Stimulated activated CD4-positive, alpha-beta T cell treated with anti-CD3 and anti-CD28 coated beads, TNF-alpha, amount 100 ng/mL, for 4 hours (primary cell): ENCODE measurements around the gene MAPK1.
"Not testable (repeated sequence)": the region's sequence is repeated elsewhere in the genome, so short reads cannot be mapped to it uniquely, and the experiment has no call there.

Experiments used
- DNase-seq, 3 experiments: peaks; one replicate each; pipeline ENCODE4 v3.0.0-alpha.2; 2020; ENCODE audit warnings: low read depth in 3 of 3

MAPK1 gene

GRCh38 chr22:21845558-21846453 is 21.6 kb downstream of the MAPK1 start:
- no peak for DNase-seq

DNA sequence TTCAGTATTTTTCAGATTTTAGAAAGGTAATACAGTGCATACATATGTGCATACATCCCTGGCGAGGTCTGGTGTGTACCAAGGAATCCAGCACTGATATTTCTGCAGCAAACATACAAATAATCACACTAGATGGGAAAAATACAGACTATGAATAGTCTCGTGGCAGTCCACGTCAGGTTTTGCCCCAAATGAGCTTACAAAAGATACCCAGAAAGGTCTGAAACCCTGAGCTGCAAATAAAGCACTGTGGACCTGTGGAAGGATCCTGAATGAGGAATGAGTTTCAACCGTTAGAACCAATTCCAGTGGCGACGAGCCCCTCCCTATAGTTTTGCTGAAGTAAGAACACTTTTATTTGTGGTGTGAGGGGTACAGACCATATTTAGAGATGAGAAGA is 24.5 kb downstream of the MAPK1 start:
- DNase-seq = no peak

DNA sequence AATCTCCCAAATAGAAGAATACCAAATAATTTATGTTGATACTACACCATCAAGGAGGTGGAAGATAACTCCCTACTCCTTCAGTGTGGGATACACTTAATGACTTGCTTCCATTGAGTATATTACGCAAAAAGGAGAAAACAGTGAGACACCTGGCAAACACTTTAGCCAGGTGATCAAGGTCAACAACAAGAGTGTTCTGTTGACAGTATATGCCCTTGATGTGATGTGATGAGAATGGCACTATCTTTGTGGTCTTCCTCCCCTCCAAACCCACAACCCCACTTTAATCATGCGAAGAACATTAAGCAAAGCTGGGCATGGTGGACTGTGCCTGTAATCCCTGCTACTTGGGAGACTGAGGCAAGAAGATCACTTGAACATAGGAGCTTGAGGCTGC is 26.0 kb downstream of the MAPK1 start:
- DNase-seq = no peak

GRCh38 chr22:21840236-21840823 is 27.1 kb downstream of the MAPK1 start:
- no peak for DNase-seq

DNA sequence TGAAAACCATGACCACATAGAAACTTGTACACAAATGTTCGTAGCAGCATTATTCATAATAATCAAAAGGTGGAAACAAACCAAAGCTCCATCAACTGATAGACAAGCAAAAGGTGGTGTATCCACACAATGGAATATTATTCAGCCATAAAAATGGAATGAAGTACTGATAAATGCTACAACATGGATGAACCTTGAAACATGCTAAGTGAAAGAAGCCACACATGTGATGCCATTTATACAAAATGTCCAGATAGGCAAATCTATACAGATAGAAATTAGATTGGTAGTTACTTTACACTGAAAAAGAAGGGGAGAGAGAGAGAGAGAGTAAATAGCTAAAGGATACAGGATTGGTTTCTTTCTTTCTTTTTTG is 27.7 kb downstream of the MAPK1 start:
- DNase-seq = no peak

DNA sequence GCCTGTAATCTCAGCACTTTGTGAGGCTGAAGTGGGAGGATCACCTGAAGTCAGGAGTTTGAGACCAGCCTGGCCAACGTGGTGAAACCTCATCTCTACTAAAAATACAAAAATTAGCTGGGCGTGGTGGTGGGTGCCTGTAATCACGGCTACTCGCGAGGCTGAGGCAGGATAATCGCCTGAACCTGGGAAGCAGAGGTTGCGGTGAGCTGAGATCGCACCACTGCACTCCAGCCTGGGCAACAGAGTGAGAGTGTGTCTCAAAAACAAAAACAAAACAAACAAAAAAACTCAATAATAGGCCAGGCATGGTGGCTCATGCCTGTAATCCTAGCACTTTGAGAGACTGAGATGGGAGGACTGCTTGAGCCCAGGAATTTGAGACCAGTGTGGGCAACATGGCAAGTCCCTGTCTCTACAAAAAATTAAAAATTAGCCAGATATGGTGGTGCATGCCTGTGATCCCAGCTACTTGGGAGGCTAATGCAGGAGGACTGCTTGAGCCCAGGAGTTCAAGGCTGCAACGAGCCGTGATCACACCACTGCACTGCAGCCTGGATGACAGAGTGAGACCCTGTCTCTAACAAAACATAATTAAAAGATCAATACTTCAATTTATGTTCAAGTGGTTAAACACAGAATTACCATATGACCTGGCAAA is 28.2 kb downstream of the MAPK1 start:
- DNase-seq = not testable (repeated sequence)

- DNase-seq = no peak
Measured at GRCh38 chr22:21837248-21837979, 30.0 kb downstream of the MAPK1 start.

GRCh38 chr22:21836486-21836885 is 31.0 kb downstream of the MAPK1 start:
- not testable (repeated sequence) for DNase-seq

GRCh38 chr22:21835378-21835777 is 32.1 kb downstream of the MAPK1 start:
- DNase-seq = no peak

GRCh38 chr22:21834869-21835268 is 32.6 kb downstream of the MAPK1 start:
- DNase-seq = no peak

DNA sequence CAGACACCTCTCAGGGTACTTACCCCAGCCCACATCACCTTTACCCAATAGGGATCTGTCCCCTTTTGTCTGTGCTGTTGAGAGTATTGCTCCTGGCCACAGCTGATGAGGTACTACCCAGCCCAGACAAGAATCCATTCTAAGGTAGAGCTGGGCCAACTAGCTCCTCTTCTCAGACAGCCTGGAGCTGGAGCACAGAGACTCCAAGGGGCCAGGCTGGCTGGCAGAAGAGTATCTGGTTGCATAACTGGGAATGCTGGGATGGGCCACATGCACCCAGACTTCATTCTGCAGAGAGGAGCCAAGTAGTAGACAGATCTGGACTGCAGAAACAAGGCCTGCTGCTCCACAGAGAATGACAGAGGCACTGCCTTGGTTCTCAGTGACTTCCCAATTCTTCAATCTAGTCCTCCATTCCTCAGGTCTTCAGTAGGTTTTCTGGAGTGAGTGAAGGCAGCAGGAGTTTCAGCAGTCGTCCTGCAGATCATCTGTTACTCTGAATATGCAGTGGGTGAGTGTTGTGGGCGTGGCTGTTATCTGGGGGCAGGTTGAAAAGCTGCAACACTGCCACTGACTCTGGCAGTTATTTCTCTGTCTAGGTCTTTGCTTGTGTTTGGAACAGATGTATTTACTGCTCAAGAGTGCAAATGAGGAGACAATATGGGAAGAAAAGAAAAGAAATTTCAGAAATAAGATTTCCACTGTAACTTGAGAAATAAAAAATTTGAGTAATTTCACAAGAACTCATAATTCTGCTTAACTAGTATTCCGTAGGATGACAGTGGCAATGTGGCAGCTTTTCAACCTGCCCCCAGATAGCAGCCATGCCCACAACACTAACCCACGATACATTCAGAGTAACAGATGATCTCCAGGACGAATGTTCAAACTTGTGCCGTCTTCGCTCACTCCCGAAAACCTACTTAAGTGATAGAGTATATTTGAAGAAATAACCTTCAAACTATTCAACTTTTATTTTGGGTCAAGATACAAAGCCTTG is 34.9 kb downstream of the MAPK1 start:
- no peak for DNase-seq

DNA sequence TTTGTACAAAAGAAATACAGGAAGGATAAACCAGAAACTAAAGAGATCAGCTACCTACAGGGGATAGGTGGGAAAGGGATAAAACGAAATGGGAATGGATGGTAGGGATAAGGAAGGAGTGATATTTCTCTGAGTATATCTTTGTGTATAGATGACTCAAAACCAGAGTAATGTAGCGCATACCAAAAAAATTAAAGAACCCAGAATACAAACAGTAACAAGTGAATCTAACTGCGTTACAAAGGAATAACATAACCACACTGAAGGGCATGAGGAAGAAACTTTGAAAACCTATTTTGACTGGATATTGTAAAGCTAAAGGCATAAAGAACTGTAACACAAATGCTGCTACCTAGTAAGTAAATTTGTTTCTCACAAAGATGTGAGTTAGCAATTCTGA is 37.9 kb downstream of the MAPK1 start:
- no peak for DNase-seq

DNA sequence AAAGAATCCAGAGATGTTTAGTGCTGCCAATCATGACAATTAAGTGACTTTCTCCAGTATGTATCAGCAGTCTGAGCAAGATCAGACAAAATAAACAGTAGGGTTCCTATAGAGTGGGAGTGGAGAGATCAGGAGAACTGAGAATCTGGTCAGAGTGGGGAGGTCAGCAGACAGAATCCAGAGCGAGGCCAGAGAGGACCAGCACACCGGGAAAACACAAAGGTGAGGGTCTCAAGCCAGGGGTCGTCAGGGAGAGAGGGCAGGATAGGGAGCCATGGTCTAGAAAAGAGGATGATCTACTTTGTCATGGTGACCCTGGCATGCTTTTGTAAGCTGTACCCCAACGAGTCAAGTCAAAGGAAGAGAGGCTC is 39.2 kb downstream of the MAPK1 start:
- DNase-seq = no peak

- no peak for DNase-seq
Measured at GRCh38 chr22:21827628-21828267, 39.7 kb downstream of the MAPK1 start.

DNA sequence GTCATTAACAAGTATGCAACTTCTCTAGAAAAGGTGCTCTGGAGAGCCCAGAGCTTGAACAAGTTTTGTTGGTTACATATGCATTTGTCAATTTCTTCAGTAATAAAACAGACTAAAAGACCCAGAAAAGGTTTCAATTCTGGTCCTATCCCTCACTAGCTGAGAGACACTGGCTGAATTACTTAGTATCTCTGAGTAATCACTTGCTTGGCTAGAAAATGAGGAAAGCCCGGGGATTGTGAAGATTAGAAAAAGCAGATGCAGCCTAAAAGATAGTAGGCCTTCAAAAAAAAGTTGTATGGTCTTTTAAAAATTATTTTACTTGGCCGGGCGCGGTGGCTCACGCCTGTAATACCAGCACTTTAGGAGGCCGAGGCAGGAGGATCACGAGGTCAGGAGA is 41.2 kb downstream of the MAPK1 start:
- DNase-seq = no peak

DNA sequence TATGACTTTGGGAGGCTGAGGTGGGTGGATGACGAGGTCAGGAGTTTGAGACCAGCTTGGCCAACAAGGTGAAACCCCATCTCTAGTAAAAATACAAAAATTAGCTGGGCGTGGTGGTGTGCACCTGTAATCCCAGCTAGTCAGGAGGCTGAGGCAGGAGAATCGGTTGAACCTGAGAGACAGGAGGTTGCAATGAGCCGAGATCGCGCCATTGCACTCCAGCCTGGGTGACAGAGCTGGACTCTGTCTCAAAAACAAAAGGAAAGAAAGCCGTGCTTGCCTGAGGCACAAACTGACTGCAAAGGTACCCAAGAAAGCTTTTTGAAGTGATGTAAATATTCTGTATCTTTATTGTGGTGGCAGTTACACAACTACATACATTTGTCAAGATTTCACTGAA is 42.5 kb downstream of the MAPK1 start:
- not testable (repeated sequence) for DNase-seq

DNA sequence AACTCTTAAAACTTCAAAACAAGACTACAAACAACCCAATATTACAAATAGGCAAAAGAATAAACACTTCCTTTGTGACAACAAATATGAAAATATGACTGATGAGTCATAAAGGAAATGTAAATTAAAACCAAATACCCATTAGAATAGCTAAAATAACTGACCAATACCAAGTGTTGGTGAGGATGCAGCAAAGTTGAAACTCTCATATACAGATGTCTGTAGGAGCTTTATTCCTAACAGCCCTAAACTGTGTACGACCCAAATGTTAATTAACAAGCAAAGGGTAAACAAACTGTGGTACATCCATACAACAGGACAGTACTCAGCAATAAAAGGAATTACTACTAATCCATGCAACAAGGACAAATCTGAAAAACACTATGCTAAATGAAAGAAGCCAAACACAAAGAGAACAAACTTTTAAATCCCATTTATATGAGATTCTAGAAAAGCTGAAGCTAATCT is 43.0 kb downstream of the MAPK1 start:
- DNase-seq = no peak

DNA sequence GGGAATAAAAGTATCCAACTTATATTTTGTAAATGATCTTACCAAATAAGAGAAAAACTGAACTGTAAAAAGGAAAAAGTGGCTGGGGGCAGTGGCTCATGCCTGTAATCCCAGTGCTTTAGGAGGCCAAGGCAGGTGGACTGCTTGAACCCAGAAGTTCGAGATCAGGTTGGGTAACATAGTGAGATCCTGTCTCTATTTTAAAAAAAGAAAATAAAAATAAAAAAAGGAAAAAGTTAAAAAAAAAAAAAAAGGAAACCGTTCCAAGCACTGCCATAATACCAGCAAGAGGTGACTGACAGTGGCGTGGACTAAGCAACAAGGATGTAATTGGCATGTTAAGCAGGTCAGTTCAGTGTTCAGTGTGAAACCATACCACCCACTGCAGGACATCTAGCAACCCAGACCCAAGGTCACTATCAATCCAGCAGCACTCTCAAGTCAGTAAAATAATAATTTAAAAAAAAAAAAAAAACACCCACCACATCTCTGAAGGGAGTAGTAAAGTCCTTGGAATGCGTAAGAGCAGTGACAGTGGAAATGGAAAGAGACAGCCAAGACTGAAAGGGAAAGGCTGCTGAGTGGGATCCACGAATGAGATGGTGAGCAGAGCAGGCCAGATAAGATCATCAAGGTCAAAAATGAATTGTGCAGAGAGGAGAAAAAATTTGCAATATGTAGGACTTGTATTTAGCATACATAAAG is 43.6 kb downstream of the MAPK1 start:
- DNase-seq = no peak

GRCh38 chr22:21819183-21819770 is 48.2 kb downstream of the MAPK1 start:
- DNase-seq = no peak
